ENCODE data around the gene TANC1.

- no peak for TF ChIP-seq CTCF (optimal IDR thresholded peaks at IDR 0.05 in 1 of 3, IDR thresholded peaks at IDR 0.05 in 1 of 3, conservative IDR thresholded peaks at IDR 0.05 in 1 of 3; ENCODE audit: extremely low read depth in 1 of 3, insufficient read depth in 2 of 3, low read length in 3 of 3)
- no peak for TF ChIP-seq EZH2 (IDR thresholded peaks at IDR 0.05; ENCODE audit: low read length)
These were observed 1.2 kb upstream of the TANC1 start for GRCh38 chr2:158967114-158967730.
